Skeletal muscle tissue (tissue), 4 donors: Measurements from ENCODE around the gene GCM1. TPM values are rescaled to one million over a fixed set of nuclear protein-coding genes. Genes with fewer than 3 reads are reported as not detected.

Experiments
- H3K27ac ChIP-seq: one replicate; pipeline ENCODE4 v1.7.0; 2013; ENCODE audit warnings: mild to moderate bottlenecking, low read depth, low read length, inconsistent platforms
- H3K27me3 ChIP-seq, 3 donors: one replicate each; pipeline ENCODE4 v1.7.0; 2013; ENCODE audit warnings: low read length in 3 of 3; ENCODE audit not compliant: control insufficient read depth in 3 of 3, insufficient read depth in 3 of 3
- H3K36me3 ChIP-seq, 3 donors: one replicate each; pipeline ENCODE4 v1.7.0; 2013; ENCODE audit warnings: low read length in 3 of 3; ENCODE audit not compliant: control insufficient read depth in 3 of 3, insufficient read depth in 3 of 3
- H3K4me1 ChIP-seq, 3 donors: one replicate each; pipeline ENCODE4 v1.7.0; 2013; ENCODE audit warnings: low read length in 3 of 3, mild to moderate bottlenecking in 3 of 3; ENCODE audit not compliant: control insufficient read depth in 3 of 3, insufficient read depth in 3 of 3
- H3K4me3 ChIP-seq, 3 donors: one replicate each; pipeline ENCODE4 v1.7.0; 2013; ENCODE audit warnings: low read length in 3 of 3
- H3K9ac ChIP-seq, 3 donors: one replicate each; pipeline ENCODE4 v1.7.0; 2013; ENCODE audit warnings: low read length in 3 of 3, mild to moderate bottlenecking in 3 of 3, moderate library complexity in 2 of 3, low read depth in 1 of 3
- H3K9me3 ChIP-seq, 3 donors: one replicate each; pipeline ENCODE4 v1.7.0; 2013; ENCODE audit warnings: low read length in 3 of 3; ENCODE audit not compliant: control insufficient read depth in 3 of 3
- total RNA-seq: library from RNA; depleted of rRNA; stranded (reverse); fragments of >200 nt; gene quantifications from one replicate; pipeline ENCODE4 v1.2.3, GENCODE V29; 2014
- donor health status: Osteomylitis.

GCM1 gene, protein sequence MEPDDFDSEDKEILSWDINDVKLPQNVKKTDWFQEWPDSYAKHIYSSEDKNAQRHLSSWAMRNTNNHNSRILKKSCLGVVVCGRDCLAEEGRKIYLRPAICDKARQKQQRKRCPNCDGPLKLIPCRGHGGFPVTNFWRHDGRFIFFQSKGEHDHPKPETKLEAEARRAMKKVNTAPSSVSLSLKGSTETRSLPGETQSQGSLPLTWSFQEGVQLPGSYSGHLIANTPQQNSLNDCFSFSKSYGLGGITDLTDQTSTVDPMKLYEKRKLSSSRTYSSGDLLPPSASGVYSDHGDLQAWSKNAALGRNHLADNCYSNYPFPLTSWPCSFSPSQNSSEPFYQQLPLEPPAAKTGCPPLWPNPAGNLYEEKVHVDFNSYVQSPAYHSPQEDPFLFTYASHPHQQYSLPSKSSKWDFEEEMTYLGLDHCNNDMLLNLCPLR
- not detected for total RNA-seq

DNA sequence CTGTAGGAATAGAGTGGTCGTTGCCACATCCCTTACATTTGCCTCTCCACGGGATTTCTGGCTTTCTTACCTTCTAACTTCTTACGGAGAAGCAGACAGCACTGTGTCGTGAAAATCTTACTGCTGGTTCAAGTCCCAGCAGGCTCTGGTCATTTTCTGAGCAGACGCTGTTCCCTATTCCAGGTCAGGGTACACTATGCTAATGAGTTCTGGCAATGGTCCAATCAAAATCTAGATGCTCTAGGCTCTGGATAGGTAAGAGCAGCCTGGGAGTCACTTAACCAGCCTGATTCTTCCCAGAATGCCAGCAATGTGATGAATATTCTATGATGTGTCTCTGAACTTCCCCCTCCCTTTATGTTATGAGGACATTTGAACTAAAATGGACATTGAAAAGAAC, at the start of gene GCM1:
TSS of gene GCM1 (minus strand) at position 158 of the 400 bp plus-strand sequence. CDS start 3,209 bp downstream, outside the sequence.
- no peak within 1 kb of the TSS for H3K4me3 ChIP-seq
- no peaks in the 10 kb centered on the region for H3K36me3 ChIP-seq
- no peak within 1 kb of the TSS for H3K9ac ChIP-seq
- H3K27ac ChIP-seq, result no peak within 1 kb of the TSS
- H3K27me3 ChIP-seq, result no peaks in the 10 kb centered on the region
- no peaks in the 10 kb centered on the region for H3K4me1 ChIP-seq
- peaks cover 0 to 2% (median 0%) of the 10 kb centered on the region in 3 donors for H3K9me3 ChIP-seq

DNA sequence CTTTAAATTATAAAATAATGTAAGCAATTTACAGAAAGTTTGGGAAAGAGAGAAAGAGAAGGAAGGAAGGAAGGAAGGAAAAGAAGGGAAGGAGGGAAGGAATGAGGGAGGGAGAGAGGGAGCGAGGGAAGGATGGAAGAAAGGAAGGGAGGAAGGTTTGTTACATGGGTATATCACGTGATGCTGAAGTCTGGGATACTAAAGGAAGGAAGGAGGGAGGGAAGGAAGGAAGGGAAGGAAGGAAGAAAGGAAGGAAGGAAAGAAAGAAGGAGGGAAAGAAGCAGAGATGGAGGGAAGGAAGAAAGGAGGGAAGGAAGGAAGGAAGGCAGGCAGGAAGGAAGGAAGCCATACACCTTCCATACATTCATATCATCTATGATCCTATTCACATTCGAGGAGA, 48.9 kb upstream of the GCM1 start:
- Histone ChIP-seq H3K4me3 (no peak overlapping the region), H3K9ac (no peak overlapping the region), H3K27me3 (no peaks in the 10 kb centered on the region), H3K27ac (no peak overlapping the region), H3K4me1 (peaks cover 0 to 3% (median 1%) of the 10 kb centered on the region in 3 donors), H3K36me3 (no peaks in the 10 kb centered on the region), H3K9me3 (no peaks in the 10 kb centered on the region)

DNA sequence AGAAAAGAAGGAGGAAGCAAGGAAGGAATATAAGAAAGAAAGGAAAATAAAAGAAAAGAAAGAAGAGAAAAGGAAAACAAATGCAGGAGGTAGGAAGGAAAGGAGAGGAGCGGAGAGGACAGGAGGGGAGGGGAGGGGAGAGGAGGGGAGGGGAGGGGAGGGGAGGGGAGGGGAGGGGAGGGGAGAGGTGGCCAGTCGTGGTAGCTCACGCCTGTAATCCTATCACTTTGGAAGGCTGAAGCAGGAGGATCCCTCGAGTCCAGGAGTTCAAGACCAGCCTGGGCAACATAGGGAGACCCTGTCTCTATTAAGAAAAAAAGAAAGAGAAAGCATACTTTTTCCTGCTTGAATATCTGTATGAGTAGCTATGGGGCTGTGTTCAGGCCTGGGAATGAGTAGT, 46.4 kb upstream of the GCM1 start:
- Histone ChIP-seq H3K27ac (no peak overlapping the region), H3K4me1 (peaks cover 3 to 4% (median 3%) of the 10 kb centered on the region in 3 donors), H3K27me3 (no peaks in the 10 kb centered on the region), H3K4me3 (no peak overlapping the region), H3K9ac (no peak overlapping the region), H3K9me3 (no peaks in the 10 kb centered on the region), H3K36me3 (no peaks in the 10 kb centered on the region)

DNA sequence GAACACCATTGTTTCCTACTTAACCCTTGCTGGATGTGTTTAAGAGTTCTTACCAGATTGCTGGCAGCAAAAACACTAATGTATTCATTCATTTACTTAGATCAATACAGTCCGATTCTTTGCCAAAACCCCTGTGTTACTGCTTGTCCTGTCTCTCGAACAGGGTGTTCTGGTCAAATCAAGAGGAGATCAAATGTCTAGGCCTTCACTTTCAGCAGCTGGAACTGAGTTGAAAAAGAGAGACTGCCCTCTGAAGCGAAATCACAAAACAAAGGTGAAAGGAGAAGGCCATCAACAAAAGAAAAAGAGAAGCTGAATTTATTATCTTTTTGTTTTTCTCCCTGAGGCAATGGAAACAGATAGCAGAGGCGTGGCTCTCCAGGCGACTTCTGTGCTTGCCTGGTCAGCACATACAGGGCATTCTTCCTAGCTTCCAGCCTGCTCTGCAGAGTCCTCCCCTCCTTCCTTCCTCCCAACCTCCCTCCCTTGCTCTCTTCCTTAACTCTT, 44.1 kb upstream of the GCM1 start:
- Histone ChIP-seq H3K9ac (peak overlapping the region in 1 of 3 donors; percentile 33), H3K9me3 (no peaks in the 10 kb centered on the region), H3K36me3 (no peaks in the 10 kb centered on the region), H3K4me1 (peaks cover 3 to 4% (median 3%) of the 10 kb centered on the region in 3 donors), H3K27ac (no peak overlapping the region), H3K27me3 (no peaks in the 10 kb centered on the region), H3K4me3 (no peak overlapping the region)

DNA sequence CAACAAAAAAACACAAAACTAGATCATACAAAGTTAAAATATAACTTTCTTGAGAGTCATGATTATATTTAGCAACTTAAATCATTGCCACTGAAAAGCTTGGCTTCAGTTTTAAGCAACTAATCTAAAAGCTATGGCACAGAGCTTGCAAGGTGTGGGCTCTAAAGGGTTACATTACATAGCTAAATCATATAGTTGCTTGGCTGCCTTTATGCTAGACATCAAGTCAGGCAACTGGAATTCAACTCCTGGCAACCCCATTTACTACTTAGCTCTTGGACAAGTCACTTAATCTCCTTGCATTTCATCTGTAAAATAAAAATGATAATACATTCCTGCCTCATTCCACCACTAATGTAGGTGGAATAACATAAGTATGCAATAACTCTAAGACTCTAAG, 40.9 kb upstream of the GCM1 start:
- no peaks in the 10 kb centered on the region for H3K36me3 ChIP-seq
- H3K27ac ChIP-seq, result no peak overlapping the region
- peaks cover 3 to 4% (median 3%) of the 10 kb centered on the region in 3 donors for H3K4me1 ChIP-seq
- H3K4me3 ChIP-seq, result no peak overlapping the region
- no peaks in the 10 kb centered on the region for H3K27me3 ChIP-seq
- no peaks in the 10 kb centered on the region for H3K9me3 ChIP-seq
- no peak overlapping the region for H3K9ac ChIP-seq

DNA sequence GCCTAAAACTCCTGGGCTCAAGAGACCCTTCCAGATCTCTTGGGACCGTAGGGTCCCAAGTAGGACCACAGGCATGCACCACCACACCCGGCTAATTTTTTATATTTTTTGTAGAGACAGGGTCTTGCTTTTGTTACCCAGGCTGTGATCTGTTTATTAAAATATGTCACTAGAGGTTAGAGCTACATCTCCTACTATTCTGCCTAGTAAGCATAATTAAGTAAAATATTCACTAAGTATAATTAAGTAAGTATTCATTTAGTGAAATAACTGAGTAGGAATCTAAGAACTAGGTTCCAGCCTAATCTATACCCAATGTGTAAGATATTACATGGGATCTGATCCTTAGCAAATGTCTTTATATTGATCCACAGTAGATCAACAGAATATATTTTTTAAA, 40.2 kb upstream of the GCM1 start:
- H3K4me1 ChIP-seq, result peaks cover 3 to 4% (median 3%) of the 10 kb centered on the region in 3 donors
- H3K9me3 ChIP-seq, result no peaks in the 10 kb centered on the region
- no peaks in the 10 kb centered on the region for H3K27me3 ChIP-seq
- no peaks in the 10 kb centered on the region for H3K36me3 ChIP-seq
- no peak overlapping the region for H3K27ac ChIP-seq
- H3K9ac ChIP-seq, result no peak overlapping the region
- H3K4me3 ChIP-seq, result no peak overlapping the region

DNA sequence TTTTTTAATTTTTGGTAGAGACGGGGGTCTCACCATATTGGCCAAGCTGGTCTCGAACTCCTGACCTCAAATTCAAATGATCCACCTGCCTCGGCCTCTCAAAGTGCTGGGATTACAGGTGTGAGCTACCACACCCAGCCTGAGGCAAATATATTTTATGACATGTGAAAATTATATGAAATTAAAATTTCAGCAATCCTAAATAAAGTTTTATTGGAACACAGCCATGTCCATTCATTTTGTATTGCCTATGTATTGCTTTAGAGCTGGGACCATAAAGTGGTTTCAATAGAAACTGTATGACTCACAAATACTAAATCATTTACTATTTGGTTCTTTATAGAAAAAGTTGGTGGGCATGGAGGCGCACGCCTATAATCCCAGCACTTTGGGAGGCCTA, 32.0 kb upstream of the GCM1 start:
- Histone ChIP-seq H3K27me3 (no peaks in the 10 kb centered on the region), H3K9ac (no peak overlapping the region), H3K4me1 (no peaks in the 10 kb centered on the region), H3K36me3 (no peaks in the 10 kb centered on the region), H3K4me3 (no peak overlapping the region), H3K27ac (no peak overlapping the region), H3K9me3 (no peaks in the 10 kb centered on the region)

DNA sequence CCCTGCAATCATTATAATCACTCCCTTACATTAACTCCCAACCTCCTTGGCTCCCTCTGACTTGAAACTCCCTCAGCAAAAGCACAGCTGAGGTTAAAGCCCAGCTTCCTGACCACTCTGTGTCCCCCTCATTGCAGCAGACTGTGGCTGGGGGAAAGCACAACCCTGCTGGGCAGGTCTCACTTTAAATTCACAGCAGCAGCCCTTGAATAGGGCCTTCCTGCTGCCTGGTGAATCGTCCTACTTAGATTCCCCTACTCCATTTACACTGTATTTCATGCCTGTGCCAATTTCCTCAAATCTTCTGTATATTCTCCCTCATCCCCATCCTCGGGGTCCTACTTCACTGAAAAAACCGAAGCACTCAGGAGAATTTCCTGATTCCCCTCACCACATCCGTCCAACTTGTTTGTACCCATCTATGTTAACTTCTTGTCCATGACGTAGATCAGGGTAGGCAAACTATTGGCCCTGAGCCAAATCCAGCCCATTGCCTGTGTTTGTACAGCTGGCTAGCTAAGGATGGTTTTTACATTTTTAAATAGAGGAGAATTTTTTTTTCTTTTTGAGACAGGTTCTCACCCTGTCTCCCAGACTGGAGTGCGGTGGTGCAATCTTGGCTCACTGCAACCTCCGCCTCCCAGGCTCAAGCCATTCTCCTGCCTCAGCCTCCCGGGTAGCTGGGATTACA, 31.5 kb upstream of the GCM1 start:
- Histone ChIP-seq H3K4me1 (peaks cover 0 to 2% (median 0%) of the 10 kb centered on the region in 3 donors), H3K36me3 (no peaks in the 10 kb centered on the region), H3K27me3 (no peaks in the 10 kb centered on the region), H3K9me3 (no peaks in the 10 kb centered on the region), H3K4me3 (no peak overlapping the region), H3K27ac (no peak overlapping the region), H3K9ac (no peak overlapping the region)

DNA sequence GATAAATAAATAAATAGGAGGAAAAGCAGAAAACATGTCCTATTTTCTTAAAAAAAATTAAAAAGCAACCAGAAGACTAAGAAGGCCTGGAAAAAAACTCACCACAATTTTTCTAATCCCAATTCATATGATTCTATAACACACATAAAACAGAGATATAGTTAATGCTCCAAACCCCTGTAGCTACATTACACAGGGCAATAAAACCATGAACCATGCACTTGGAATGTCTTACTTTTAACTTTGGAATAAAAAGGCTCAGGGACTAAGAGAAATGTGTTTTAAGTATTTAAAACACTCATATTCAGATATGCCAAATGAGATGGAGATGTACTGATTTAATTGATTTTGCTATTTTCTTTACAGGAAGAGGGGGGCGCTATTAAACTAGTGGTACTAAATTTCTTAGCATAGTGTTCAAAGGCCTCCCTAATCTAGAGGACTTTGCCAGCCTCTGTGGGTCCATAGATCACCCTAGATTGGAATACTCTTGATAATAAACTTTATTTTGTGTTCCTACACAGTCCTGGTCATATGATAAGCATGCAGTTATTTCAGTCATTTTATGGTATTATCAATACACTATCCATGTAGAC, 30.3 kb upstream of the GCM1 start:
- H3K4me3 ChIP-seq, result no peak overlapping the region
- no peaks in the 10 kb centered on the region for H3K36me3 ChIP-seq
- H3K4me1 ChIP-seq, result peaks cover 0 to 7% (median 0%) of the 10 kb centered on the region in 3 donors
- H3K27me3 ChIP-seq, result no peaks in the 10 kb centered on the region
- H3K27ac ChIP-seq, result no peak overlapping the region
- H3K9ac ChIP-seq, result no peak overlapping the region
- no peaks in the 10 kb centered on the region for H3K9me3 ChIP-seq

DNA sequence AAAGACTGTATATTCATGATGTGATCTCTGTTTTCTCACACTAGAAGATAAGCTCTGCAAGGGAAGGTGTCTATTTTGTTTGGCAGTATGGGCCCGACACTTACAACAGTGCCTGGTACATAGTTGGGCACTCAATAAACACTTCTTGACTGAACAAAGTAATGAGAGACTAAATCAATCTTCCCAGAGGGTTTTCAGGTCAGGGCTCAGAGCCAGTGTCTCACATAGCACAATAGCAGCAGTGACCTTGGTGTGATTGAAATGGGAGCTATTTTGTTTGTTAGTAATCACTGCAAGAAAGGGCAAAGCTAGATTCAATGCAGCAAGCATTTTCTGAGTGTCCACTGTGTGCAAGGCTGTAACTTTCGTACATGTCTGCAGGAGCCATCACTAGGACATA, 26.4 kb upstream of the GCM1 start:
- Histone ChIP-seq H3K9ac (no peak overlapping the region), H3K36me3 (no peaks in the 10 kb centered on the region), H3K9me3 (no peaks in the 10 kb centered on the region), H3K27ac (no peak overlapping the region), H3K27me3 (no peaks in the 10 kb centered on the region), H3K4me1 (peaks cover 0 to 7% (median 0%) of the 10 kb centered on the region in 3 donors), H3K4me3 (no peak overlapping the region)
